ENCODE results near the gene ATP1A1. TPM values are rescaled to one million over a fixed set of nuclear protein-coding genes. Genes with fewer than 3 reads are reported as not detected.

ATP1A1 gene
- total and polyA plus RNA-seq, 9 of the 15 experiments (the other 6 are each of a cell fraction or from before 2014, with no cell fraction given), result 99.3 to 513 (median 234) TPM

- H3K4me1 ChIP-seq (replicated peaks in 1 of 2; ENCODE audit: control insufficient read depth in 2 of 2, insufficient read depth in 2 of 2, low read length in 2 of 2), result no peaks in the 10 kb centered on the region
- H3K79me2 ChIP-seq (ENCODE audit: control insufficient read depth, insufficient read depth, low read length), result no peaks in the 10 kb centered on the region
- no peak overlapping the region for H3K9ac ChIP-seq (ENCODE audit: insufficient read depth in 1 of 2, low read depth in 2 of 2, low read length in 2 of 2)
- H3K4me2 ChIP-seq (ENCODE audit: insufficient read depth, low read length), result no peak overlapping the region
- 5% methylated on average over 9 of the region's 9 CpGs for WGBS (ENCODE audit: insufficient coverage, low coverage, missing lambda C conversion rate)
- no peak overlapping the region for H2AFZ ChIP-seq (ENCODE audit: low read depth, low read length)
- H3K36me3 ChIP-seq (ENCODE audit: control insufficient read depth, insufficient read depth, low read length), result no peaks in the 10 kb centered on the region
- H3K27me3 ChIP-seq (ENCODE audit: control insufficient read depth in 2 of 2, insufficient read depth in 2 of 2, low read length in 2 of 2), result peaks cover 4 to 19% of the 10 kb centered on the region in 2 experiments; a peak in 3 of 5 replicates
- no peaks in the 10 kb centered on the region for H3K9me1 ChIP-seq (ENCODE audit: control insufficient read depth, insufficient read depth, low read length)
- H3K27ac ChIP-seq (ENCODE audit: extremely low read depth, low read depth, low read length), result no peak overlapping the region
- in situ Hi-C loops (cut with MboI), result no loop called here
- H3K4me3 ChIP-seq, result no peak overlapping the region
- no TSS peak for BruUV-seq (replicated peaks)
- DNase-seq (ENCODE audit: extremely low read depth in 1 of 4, low spot score in 3 of 4), result no peak
- ATAC-seq, result no peak
- CTCF ChIA-PET (ENCODE audit: low intra/inter-chr PET ratio), result no interaction called here
- no peaks in the 10 kb centered on the region for H4K20me1 ChIP-seq (replicated peaks; ENCODE audit: control insufficient read depth, insufficient read depth, low read length)
- intact Hi-C loops (cut with micrococcal nuclease), result no loop called here
- H3K9me3 ChIP-seq (replicated peaks; ENCODE audit: control insufficient read depth, insufficient read depth, low read depth, low read length), result no peaks in the 10 kb centered on the region
- FAIRE-seq, result no peak
- POLR2A ChIA-PET, result interaction anchor here (0.8 to 1.2 kb wide), 2 partner anchors 9 to 14 kb away, joined by 3 to 4 read pairs; no protein-coding TSS in a partner anchor
- no peak for TF ChIP-seq ZNF561 (CRISPR knock-in tag; conservative IDR thresholded peaks at IDR 0.05)
- no peak for TF ChIP-seq NCOA6 (IDR thresholded peaks at IDR 0.05)
- TF ChIP-seq HDAC1 (IDR thresholded peaks at IDR 0.05), result no peak
- no peak for TF ChIP-seq HNRNPLL (IDR thresholded peaks at IDR 0.05; ENCODE audit: low read depth, low read length, poor library complexity, severe bottlenecking)
- TF ChIP-seq NR3C1 (CRISPR knock-in tag; IDR thresholded peaks at IDR 0.05), result no peak
- no peak for TF ChIP-seq ELK1 (CRISPR knock-in tag; IDR thresholded peaks at IDR 0.05)
- no peak for TF ChIP-seq ZBTB1 (CRISPR knock-in tag; IDR thresholded peaks at IDR 0.05; ENCODE audit: borderline replicate concordance, low read depth)
- no peak for TF ChIP-seq TSHZ1 (CRISPR knock-in tag; IDR thresholded peaks at IDR 0.05)
- TF ChIP-seq GTF2A2 (tag; IDR thresholded peaks at IDR 0.05), result no peak
- no peak for TF ChIP-seq PTTG1 (tag; IDR thresholded peaks at IDR 0.05; ENCODE audit: low read depth)
- TF ChIP-seq RBM22 (IDR thresholded peaks at IDR 0.05; ENCODE audit: low read depth, low read length, poor library complexity, severe bottlenecking), result no peak
- TF ChIP-seq LEF1 (IDR thresholded peaks at IDR 0.05), result no peak
- no peak for TF ChIP-seq ETV1 (tag; conservative IDR thresholded peaks at IDR 0.05; ENCODE audit: low read depth)
Measured at GRCh38 chr1:116329524-116330341, 43.3 kb upstream of the ATP1A1 start.
